Nucleus accumbens (tissue), 56 donors: Measurements from ENCODE around the gene RGP1.

ENCODE experiments used
- DNase-seq, 56 donors: peaks; one replicate each; lab custom pipeline; 2025; lab: John Stamatoyannopoulos, UW

RGP1 gene

DNA sequence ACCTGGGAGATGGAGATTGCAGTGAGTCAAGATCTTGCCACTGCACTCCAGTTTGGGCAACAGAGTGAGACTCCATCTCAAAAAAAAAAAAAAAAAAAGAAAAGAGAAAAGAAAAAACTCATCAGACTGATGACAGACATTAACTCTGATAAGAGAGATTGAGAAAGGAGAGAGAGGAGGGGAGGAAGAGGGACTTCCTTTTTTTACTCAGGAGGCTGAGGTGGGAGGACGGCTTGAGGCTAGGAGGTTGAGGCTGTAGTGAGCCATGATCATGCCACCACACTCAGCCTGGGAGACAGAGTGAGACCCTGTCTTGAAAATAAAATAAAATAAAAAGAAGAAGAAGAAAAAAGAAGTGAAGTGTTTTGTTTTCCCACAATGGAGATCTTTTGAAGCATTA, 14.7 kb downstream of the RGP1 start:
- no peak for DNase-seq

DNA sequence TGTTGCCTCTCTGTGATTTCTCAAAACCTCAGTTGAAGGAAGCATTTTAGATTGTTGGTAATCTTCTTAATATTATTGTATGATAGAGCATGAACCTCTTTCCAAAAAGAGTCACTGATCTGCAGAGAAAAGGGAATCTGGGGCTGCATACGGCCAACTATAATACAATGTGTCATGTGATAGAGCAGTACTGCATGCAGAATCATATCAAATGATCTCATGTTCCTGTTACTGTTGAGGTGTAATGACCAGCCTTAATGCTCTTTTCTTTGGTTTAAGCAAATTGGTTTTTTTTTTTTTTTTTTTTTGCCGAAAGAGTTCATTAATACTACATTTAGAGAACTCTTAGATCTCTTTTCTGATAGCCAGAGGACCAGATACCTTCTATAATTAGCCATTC, 17.9 kb downstream of the RGP1 start:
- no peak for DNase-seq

DNA sequence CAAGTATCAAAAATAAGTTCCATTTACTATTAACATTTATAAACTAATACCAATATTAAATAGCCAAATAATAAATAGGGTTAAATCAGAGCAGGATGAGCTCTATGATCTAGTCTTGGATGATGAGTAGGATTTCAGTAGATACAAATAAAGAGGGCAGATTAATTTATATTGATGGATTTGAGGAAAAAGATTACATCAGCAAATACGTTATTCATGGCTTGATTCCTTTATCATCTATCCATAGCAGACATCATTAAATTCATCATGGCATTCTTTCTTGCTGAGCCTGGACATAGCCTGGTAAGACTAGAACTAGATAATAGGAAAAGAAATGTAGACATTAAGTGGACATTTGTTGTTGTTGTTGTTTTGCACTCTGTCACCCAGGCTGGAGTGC, 18.4 kb downstream of the RGP1 start:
- DNase-seq = no peak

DNA sequence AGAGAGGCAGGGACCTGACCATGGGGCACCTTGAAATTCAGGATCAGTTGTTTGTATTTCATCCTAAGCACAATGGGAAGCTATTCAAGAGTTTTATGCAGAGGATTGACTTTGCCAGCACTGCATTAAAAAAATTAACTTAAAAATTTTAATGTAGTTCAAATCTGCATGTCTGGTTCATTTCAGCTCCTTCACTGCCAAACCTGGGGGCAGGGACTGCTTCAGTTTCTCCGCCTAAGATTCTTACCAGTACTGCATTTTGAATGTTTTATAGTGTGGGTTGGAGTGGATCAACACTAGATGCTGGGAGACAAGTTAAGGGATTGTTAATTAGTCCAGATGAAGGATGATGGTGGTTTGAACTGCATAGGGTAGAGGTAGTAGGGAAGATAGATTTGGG, 20.7 kb downstream of the RGP1 start:
- no peak for DNase-seq

DNA sequence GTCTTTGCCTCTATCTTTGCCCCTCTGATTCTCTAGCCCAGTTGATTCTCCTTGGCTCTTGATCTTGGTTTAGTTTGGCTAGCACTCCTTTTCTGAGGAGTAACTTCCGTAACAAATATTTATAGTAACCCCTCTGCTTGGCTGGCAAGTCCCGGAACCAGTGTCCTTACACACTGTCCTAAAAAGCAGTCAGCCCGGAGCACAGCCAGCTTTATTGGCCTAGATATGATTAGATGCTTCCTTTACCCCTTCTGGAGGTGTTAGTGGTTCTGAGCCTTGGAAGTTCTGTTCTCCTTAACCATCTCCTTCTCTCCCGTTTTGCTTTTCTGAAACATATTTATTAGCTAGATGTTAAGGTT, 22.0 kb downstream of the RGP1 start:
- DNase-seq = no peak

DNA sequence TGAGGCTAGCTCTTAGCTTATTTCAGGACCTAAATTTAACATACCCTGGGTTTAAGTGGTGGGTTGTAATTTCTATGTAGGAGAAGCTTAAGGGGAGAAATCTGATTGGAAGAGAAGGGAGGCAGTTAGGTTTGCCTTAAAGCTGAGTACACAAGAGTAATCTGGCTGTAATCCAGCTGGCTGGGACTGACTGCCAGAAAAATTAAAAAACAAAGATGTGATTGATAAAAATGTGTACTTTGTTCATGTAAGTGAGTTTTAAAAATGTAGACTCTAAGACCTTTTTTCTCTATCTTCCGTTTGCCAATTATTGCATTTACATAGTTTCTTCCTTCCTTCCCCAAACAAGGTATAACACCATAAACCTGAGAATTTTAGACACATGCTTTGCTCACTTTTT, 22.4 kb downstream of the RGP1 start:
- DNase-seq = no peak

DNA sequence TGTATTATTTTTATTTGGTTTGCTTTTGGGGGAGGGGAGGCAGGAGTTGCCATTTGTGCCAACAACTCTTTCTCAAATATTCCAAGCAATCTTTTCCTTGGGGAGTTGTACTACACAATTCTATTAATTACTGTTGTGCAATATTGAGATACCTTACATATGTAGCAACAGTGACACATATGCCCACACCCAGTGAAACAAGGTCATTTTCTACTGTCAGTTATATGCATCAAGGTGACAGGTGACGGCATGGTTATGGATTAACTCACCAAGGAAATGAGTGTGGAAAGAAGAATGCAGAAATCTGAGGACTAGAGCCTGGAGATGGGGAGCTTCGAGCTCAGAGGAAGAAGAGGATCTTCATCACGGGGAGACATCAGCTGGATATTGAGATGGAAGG, 22.9 kb downstream of the RGP1 start:
- no peak for DNase-seq

DNA sequence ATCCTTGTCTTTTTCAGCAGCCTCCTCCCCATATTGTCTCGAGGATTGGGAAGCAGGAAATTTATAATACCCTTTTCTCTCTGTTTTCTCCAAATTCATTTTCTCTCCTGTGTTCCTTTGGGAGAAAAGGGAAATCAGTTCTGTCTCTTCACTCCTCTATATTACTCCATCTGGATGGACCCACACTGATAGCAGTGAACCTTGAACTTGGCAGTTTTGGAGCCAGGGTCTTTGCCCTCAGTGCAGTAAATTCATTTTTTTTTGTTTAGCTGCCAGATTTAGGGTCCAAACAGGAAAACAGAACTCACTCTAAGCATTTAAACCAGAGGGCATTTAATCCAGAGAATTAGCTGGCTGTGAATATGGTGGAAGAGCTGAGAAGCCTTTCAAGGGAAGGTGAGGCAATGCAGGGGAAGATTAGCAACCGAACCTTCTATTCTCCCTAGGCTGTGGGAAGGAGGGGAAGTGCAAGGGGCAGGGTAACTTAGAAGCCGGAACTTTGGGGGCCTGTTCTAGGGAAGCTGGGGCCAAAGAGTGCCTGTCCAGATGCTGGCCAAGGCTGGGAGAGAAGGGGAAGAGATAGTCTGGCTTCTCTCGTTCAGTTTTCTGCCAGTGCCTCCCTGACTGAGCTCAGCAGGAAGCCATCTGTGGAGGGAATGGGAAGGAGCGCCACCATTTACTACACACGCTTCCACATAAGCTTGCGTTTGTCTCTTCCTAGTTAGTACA, 26.0 kb downstream of the RGP1 start:
- peak in 4 of 56 donors; percentile 12 to 27 (median 16) for DNase-seq

DNA sequence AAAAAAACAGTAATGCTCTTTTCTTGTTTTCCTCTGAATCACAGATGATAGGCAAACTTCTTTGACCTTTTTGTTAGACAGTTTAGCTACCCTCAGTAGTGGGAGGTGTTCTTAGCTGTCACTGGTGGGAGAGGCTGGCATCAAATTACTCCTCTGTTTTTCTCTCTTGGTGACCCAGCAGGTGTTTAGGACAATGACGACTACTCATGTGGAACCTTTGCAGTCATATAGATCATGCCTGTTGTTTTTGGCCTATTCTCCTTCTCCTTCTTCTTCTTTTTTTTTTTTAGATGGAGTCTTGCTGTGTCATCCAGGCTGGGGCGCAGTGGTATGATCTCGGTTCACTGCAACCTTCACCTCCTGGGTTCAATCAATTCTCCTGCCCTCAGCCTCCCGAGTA, 26.9 kb downstream of the RGP1 start:
- no peak for DNase-seq

DNA sequence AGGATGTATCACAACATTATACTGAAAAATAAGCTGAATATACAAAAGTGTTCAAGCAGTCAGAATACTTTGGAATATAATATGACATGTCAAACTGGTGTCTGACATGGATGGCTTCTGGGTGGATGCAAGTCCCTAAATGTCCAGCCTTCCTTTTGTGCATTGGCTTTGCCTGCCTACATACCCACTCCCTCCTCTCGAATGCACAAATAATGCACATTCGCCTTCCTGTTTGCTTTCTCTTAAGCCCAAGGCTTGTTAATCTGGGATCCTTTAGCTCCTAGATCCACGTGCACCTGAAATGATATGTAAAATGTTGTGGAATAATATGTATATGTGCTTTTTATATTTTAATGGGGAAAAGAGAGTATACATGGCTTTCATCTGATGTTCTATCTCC, 29.4 kb downstream of the RGP1 start:
- no peak for DNase-seq

DNA sequence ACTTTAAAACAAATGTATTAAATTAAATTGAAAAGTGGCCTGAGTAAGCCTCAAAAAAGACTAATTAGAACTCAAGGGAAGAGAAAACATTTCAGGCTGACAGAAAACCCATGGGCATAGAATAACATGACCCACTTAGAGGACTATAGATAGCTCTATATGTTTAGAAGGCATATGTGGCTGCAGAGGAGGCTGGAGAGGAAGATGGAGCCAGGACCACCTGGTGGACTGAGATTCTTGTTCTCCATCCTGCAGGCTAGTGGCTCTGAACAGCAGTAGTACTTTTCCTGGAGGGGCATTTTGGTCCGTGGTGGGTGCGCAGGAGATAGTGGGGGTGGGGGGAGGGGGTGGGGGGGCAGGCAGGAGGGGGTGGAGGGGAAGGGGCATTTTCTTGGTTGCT, 32.0 kb downstream of the RGP1 start:
- no peak for DNase-seq

DNA sequence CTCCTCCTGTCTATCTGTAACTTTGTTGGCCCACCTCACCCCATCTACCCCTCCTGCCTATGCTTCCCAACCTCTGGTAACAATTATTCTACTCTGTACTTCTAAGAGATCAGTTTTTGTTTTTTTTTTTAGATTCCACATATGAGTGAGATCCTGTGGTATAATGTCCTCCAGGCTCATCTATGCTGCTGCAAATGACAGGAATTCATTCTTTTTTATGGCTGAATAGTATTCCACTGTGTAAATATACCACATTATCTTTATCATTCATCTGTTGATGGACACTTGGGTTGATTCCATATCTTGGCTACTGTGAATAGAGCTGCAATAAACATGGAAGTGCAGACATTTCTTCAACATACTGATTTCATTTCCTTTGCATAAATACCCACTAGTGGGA, 34.3 kb downstream of the RGP1 start:
- no peak for DNase-seq

DNA sequence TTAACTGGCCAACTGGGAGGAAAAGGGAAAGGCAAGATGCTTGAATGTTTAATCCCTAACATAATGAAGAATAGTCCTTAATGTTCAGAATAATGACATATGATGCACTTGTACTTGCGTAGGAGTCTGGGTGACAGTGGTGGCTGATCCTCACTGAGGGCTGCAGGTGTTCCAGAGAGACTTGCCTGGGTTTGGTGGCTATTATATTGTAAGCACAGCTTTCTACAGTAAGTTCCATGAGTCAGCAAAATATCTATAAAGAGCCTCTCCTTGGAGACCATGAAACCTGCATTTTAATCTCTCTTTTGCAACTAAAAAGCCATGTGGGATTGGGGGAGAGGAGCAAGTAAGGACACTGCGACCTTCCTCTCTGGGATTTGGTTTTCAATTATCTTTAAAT, 40.5 kb downstream of the RGP1 start:
- no peak for DNase-seq

DNA sequence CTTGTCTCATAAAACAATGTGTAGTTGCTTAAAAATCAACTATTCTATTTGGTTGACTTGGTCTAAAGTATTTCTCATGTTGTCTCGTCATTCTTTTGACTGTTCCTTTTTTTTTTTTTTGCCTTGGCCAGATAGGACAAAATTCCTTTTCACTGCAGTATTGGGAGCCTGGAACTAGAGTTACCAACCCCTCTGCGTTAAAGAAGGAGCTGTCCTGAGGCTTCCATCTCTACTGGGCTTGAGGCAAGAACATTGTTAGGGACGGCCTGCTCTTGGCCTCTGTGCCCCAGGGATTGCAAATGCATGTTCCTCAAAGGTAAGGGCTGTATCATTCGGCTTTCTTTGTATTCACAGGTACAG, 40.9 kb downstream of the RGP1 start:
- DNase-seq = no peak

DNA sequence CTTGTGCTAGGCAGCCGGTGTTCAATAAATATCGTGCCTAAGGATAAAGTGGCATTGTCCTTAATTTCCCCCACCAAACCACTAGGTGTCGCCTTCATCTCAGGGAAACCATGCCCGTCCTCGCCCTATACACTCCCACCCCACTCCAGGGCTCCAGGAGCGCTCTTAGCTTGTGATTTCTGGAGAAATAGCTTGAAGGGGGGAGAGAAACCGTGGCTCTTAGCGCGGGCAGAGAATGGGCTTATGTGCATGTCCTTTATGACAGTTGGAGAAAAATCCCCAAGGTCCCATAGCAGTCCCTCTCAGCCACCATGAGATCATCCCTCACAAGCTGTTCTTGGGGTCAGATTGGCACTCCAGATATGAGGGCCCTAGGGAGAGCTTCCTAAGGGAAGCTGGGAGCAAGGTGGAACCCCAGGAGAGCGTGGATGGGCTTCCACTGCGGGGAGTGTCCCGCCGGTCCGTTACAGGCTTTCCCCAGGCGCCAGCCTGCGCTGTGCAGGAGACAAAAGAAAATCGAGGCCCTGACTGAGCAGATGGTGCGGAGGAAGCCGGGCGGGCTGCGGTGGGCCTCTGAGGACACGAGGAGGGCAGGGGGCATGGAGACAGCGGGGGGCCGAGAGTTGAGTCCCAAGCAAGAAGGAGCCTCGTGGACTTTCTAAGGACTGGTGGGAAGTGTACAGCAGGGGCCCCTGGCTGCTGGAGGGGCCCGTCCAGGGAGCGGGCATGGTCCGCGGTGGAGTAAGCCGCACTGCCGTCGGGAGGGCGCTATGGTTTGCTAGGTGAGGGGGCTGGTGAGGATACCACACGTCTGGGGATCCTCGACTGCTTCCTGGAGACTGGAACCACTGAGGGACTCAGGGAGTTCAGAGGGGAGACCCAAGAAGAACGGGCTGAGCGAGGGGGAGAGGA, 41.6 kb downstream of the RGP1 start:
- peak in 48 of 56 donors; percentile 13 to 81 (median 52) for DNase-seq

DNA sequence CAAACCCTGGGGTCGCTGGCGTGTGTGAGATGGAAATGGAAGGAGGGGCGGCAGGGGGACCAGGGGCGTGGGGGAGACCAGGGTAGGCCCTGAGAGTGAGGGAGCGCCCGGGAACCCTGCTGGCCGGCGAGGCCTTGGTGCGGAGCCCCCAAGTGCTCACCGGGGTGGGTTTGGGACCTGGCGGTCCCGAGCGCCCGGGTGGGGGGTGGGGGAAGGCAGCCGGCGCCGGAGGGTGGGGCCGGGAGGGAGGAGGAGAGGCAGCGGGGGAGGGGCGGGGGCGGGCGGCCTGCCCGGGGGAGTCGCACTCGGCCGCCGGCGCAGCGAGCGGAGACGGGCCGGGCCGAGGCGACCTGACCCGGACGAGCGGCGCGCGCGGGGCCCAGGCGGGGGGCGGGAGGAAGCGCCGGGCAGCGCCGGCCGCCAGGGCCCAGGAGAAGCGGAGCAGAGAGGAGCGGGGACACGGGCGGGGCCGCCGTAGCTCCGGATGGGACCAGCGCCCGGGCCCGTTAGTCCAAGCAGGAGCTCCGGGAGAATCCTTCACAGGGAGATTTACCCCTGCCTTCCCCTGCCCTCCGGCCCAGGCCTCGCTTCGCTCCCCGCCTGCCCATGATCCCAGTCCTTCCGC, 42.3 kb downstream of the RGP1 start, which contains the start of gene NPR2:
NPR2 (plus strand) TSS at position 295 of the 625 bp plus-strand sequence. CDS start 818 bp downstream, outside the sequence.
- peak in 8 of 56 donors; percentile 10 to 45 (median 32) for DNase-seq

DNA sequence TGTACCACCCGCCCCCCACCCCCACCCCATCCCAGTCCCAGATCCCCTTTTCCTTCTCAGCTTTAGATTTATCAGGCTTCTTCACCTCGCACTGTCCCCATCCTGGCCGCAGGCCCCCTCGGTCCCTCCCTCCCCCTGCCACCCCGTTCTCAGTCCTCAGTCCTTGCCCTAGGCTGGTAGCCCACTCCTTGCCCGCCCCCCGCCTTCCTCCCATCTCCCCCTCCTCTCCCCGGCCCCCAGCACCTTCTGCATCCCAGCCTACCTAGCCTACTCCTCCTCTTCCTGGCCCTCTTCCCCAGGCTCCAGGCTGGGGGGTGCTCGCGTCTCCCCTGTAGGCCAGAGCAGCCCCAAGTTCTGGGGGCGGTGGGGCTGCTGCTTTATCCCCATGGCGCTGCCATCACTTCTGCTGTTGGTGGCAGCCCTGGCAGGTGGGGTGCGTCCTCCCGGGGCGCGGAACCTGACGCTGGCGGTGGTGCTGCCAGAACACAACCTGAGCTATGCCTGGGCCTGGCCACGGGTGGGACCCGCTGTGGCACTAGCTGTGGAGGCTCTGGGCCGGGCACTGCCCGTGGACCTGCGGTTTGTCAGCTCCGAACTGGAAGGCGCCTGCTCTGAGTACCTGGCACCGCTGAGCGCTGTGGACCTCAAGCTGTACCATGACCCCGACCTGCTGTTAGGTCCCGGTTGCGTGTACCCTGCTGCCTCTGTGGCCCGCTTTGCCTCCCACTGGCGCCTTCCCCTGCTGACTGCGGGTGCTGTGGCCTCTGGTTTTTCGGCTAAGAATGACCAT, 43.1 kb downstream of the RGP1 start:
- peak in 1 of 56 donors; percentile 10 for DNase-seq

DNA sequence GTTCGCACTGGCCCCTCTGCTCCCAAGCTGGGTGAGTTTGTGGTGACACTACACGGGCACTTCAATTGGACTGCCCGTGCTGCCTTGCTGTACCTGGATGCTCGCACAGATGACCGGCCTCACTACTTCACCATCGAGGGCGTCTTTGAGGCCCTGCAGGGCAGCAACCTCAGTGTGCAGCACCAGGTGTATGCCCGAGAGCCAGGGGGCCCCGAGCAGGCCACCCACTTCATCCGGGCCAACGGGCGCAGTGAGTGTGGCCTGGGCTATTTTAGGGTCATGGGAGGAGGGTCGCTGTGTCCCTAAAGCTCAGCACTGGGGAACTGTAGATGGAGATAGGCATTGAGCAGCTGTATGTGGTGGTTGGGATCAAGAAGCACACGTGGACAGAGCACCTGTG, 43.7 kb downstream of the RGP1 start:
- DNase-seq = no peak

DNA sequence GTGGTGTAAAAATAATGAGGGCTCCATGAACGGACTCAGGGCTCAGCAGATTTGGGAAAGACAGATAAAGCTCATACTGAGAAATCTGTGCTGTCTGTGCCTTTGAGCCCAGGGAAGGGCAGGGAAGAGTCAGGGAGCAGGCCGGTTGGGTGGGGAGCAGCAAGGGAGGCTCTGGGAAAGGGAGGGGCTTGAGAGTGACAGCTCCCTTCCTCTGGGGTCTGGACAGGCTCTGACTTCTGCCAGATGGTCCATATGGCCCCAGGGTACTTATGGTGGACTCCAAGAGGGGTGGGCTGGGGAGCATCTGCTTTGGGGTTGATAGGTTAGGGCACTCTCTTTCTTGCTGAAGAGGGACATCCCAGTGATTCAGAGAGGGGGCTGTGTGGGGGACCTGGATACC, 44.4 kb downstream of the RGP1 start:
- DNase-seq = no peak

DNA sequence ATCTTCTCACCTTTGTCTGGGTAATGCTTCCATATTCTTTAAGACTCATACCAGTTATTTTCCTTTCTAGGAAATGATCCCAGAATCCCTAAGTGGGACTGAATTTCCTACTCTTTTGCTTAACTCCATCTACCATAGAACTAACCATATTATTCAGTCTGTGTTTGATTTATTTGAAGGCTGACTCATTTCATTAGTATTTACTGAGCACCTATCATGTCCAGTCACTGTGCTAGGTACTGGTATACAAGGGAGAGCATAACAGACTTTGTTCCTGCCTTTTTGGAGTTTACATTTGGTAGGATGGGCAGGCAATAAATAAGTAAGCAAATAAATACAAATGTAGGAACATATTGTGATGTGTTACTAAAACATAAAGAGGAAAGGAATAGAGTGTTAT, 46.6 kb downstream of the RGP1 start:
- DNase-seq = no peak
